Gastrocnemius medialis (tissue), 4 donors: ENCODE measurements around the gene CRYZ. TPM values are rescaled to one million over a fixed set of nuclear protein-coding genes. Genes with fewer than 3 reads are reported as not detected.

ENCODE experiments used
- ATAC-seq, 2 donors: fragments of 150-250 bp; one replicate each; pipeline ENCODE4 v1.9.1; 2016
- DNase-seq, 2 donors: peaks; one replicate each; pipeline ENCODE4 v3.0.0-alpha.2; 2019
- H3K27ac ChIP-seq, 4 donors: fragments of 200-600 bp; sonication (generic); 1 replicate in 1 of 4; 2 replicates in 3 of 4; pipeline ENCODE4 v1.5.1; 2016 to 2018; ENCODE audit warnings: mild to moderate bottlenecking in 2 of 4, moderate library complexity in 1 of 4
- H3K27me3 ChIP-seq, 3 donors: fragments of 200-600 bp; sonication (generic) in 2 of 3; 1 replicate in 1 of 3; 2 replicates in 2 of 3; pipeline versions ENCODE4 v1.5.1 to v1.6.0; 2016 to 2019; ENCODE audit warnings: mild to moderate bottlenecking in 1 of 3, moderate library complexity in 1 of 3
- H3K36me3 ChIP-seq, 2 donors: fragments of 200-600 bp; sonication (generic) in 1 of 2; one replicate each; pipeline ENCODE4 v1.5.1; 2017 to 2018
- H3K4me1 ChIP-seq, 2 donors: fragments of 200-600 bp; sonication (generic) in 1 of 2; one replicate each; pipeline ENCODE4 v1.5.1; 2016 to 2017; ENCODE audit warnings: mild to moderate bottlenecking in 2 of 2
- H3K4me3 ChIP-seq, 4 donors: fragments of 200-600 bp; sonication (generic) in 3 of 4; 1 replicate in 1 of 4; 2 replicates in 3 of 4; pipeline ENCODE4 v1.5.1; 2016 to 2019; ENCODE audit warnings: mild to moderate bottlenecking in 2 of 4
- H3K9me3 ChIP-seq, 3 donors: fragments of 200-600 bp; sonication (generic) in 2 of 3; 1 replicate in 1 of 3; 2 replicates in 2 of 3; pipeline ENCODE4 v1.5.1; 2016 to 2019
- POLR2A ChIP-seq, 2 donors: fragments of 450-650 bp; IDR thresholded peaks; one replicate each; pipeline ENCODE4 v1.6.1; 2017; ENCODE audit warnings: antibody characterized with exemption in 2 of 2, mild to moderate bottlenecking in 2 of 2, moderate library complexity in 2 of 2
- in situ Hi-C, 4 donors: fragments of 200-750 bp; cut with MboI; loops; one replicate each; pipeline versions ENCODE4 v1.15.0 to v1.8.0; 2017; ENCODE audit warnings: low sequenced_read_pairs in 4 of 4
- intact Hi-C: fragments of 100-400 bp; cut with DNase I; formaldehyde crosslinking; loops from one replicate; pipeline ENCODE4 v1.15.1; 2023; ENCODE audit warnings: low total_unique reads
- total RNA-seq, 4 donors: library from RNA; depleted of rRNA; stranded (reverse); fragments of >200 nt; gene quantifications; one replicate each; pipeline versions ENCODE4 v1.1.0 to v1.2.3, GENCODE V29; 2016
- TF ChIP-seq, protein P1 (sequence below), 5 experiments: fragments of 450-650 bp in 3 of 5; fragments of 200-600 bp in 2 of 5; sonication (generic) in 2 of 5; IDR thresholded peaks in 4 of 5; conservative IDR thresholded peaks in 1 of 5; 1 replicate in 4 of 5; 2 replicates in 1 of 5; pipeline ENCODE4 v1.5.1; 2016 to 2019; ENCODE audit warnings: antibody characterized with exemption in 5 of 5, mild to moderate bottlenecking in 3 of 5, moderate library complexity in 3 of 5

Gene CRYZ
- total RNA-seq, 4 donors from 2014 or later: 8.0 to 20.7 (median 11.3) TPM

DNA sequence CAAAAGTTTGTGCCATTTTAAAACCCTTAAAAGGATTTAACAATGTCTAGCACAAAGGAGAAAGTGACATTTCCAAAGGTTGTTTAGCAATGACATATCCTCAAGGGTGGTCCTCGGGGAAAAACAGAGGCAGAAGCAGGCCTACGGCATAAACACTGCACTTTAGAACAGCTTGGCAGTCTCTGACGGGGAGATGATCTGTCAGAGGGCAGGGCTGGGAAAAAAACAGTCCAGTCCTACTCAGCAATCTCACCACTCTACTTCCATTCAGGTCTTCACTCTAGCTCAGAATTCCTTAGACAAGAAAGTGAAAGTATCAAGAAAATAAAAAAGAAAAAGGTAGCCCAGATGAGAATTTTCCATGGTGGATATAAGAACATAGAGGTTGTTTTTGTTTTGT, 4.1 kb downstream of the CRYZ start:
- Histone ChIP-seq H3K27me3 (no peaks in the 10 kb centered on the region), H3K4me3 (no peak overlapping the region), H3K36me3 (peaks cover 0 to 7% of the 10 kb centered on the region in 2 donors), H3K9me3 (no peaks in the 10 kb centered on the region), H3K4me1 (peaks cover 19 to 20% of the 10 kb centered on the region in 2 donors), H3K27ac (peak overlapping the region in 2 of 4 donors; percentile 42 to 50)
- DNase-seq: no peak
- ATAC-seq: no peak
- intact Hi-C loops: no loop called here
- in situ Hi-C loops: no loop called here
- TF ChIP-seq, protein P1, sequence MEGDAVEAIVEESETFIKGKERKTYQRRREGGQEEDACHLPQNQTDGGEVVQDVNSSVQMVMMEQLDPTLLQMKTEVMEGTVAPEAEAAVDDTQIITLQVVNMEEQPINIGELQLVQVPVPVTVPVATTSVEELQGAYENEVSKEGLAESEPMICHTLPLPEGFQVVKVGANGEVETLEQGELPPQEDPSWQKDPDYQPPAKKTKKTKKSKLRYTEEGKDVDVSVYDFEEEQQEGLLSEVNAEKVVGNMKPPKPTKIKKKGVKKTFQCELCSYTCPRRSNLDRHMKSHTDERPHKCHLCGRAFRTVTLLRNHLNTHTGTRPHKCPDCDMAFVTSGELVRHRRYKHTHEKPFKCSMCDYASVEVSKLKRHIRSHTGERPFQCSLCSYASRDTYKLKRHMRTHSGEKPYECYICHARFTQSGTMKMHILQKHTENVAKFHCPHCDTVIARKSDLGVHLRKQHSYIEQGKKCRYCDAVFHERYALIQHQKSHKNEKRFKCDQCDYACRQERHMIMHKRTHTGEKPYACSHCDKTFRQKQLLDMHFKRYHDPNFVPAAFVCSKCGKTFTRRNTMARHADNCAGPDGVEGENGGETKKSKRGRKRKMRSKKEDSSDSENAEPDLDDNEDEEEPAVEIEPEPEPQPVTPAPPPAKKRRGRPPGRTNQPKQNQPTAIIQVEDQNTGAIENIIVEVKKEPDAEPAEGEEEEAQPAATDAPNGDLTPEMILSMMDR (IDR thresholded peaks at IDR 0.05 in 4 of 5, conservative IDR thresholded peaks at IDR 0.05 in 1 of 5): no peak
- no peak for TF ChIP-seq POLR2A (IDR thresholded peaks at IDR 0.05)

DNA sequence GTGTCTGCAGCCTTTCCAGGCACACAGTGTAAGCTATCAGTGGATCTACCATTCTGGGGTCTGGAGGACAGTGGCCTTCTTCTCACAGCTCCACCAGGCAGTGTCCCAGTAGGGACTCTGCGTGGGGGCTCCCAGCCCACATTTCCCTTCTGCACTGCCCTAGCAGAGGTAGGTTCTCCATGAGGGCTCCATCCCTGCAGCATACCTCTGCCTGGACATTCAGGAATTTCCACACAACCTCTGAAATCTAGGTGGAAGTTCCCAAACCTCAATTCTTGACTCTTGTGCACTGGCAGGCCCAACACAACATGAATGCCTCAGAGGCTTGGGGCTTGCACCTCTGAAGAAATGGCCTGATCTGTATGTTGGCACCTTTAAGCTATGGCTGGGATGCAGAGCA, 6.8 kb downstream of the CRYZ start:
- DNase-seq (no peak), ATAC-seq (no peak)
- TF ChIP-seq, protein P1 (IDR thresholded peaks at IDR 0.05 in 4 of 5, conservative IDR thresholded peaks at IDR 0.05 in 1 of 5): no peak
- no peak for TF ChIP-seq POLR2A (IDR thresholded peaks at IDR 0.05)
- intact Hi-C loops: no loop called here
- H3K27ac ChIP-seq: no peak overlapping the region
- in situ Hi-C loops: no loop called here
- H3K4me3 ChIP-seq: no peak overlapping the region
- H3K36me3 ChIP-seq: peaks cover 0 to 34% of the 10 kb centered on the region in 2 donors
- H3K27me3 ChIP-seq: no peaks in the 10 kb centered on the region
- H3K9me3 ChIP-seq: no peaks in the 10 kb centered on the region
- H3K4me1 ChIP-seq: peaks cover 7 to 8% of the 10 kb centered on the region in 2 donors

DNA sequence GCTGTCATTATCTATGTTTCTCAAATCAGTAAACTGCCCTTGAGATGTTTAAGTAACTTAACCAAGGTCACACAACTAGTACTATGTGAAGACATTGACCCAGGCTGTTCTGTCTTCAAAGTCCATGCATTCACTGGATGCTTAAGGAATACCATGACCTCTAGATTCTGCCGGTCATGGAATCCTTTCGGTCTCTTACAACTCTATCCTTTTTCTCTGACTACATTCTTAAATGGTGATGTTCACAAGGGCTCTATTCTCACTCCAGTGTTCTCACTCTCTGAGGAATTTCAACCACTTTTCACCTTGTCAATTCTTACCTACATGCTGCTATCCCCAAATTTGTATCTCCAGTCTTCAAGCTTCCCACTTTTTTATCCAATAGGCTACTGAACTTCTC, 15.2 kb downstream of the CRYZ start:
- ATAC-seq: no peak
- in situ Hi-C loops (no loop called here), intact Hi-C loops (no loop called here)
- H3K9me3 ChIP-seq: no peaks in the 10 kb centered on the region
- DNase-seq: no peak
- no peaks in the 10 kb centered on the region for H3K27me3 ChIP-seq
- no peak for TF ChIP-seq POLR2A (IDR thresholded peaks at IDR 0.05)
- TF ChIP-seq, protein P1 (IDR thresholded peaks at IDR 0.05 in 4 of 5, conservative IDR thresholded peaks at IDR 0.05 in 1 of 5): no peak
- no peak overlapping the region for H3K27ac ChIP-seq
- no peaks in the 10 kb centered on the region for H3K4me1 ChIP-seq
- no peak overlapping the region for H3K4me3 ChIP-seq
- H3K36me3 ChIP-seq: peaks cover 0 to 95% of the 10 kb centered on the region in 2 donors

DNA sequence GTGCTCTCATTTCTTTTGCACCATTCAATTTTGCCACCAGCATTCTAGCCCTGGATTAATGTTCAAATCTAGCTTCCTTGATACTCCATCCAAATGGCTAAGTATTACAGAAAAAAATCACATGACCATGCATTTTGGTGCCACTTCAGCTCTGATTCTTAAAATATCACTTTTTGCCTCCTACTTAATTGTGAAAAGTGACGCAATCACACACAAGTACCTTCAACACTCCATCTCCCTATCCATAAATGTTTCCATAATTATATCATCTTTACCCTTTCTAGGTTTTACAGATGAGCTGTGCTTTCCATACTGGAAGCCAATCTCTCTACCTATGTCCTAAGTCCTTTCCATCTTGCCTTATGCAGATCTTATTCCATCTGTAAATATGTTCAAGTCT, 16.0 kb downstream of the CRYZ start:
- Histone ChIP-seq H3K36me3 (peaks cover 0 to 88% of the 10 kb centered on the region in 2 donors), H3K4me1 (no peaks in the 10 kb centered on the region), H3K27ac (no peak overlapping the region), H3K4me3 (no peak overlapping the region), H3K27me3 (no peaks in the 10 kb centered on the region), H3K9me3 (no peaks in the 10 kb centered on the region)
- TF ChIP-seq POLR2A (IDR thresholded peaks at IDR 0.05): no peak
- TF ChIP-seq, protein P1 (IDR thresholded peaks at IDR 0.05 in 4 of 5, conservative IDR thresholded peaks at IDR 0.05 in 1 of 5): no peak
- ATAC-seq (no peak), DNase-seq (no peak)
- intact Hi-C loops (no loop called here), in situ Hi-C loops (no loop called here)

DNA sequence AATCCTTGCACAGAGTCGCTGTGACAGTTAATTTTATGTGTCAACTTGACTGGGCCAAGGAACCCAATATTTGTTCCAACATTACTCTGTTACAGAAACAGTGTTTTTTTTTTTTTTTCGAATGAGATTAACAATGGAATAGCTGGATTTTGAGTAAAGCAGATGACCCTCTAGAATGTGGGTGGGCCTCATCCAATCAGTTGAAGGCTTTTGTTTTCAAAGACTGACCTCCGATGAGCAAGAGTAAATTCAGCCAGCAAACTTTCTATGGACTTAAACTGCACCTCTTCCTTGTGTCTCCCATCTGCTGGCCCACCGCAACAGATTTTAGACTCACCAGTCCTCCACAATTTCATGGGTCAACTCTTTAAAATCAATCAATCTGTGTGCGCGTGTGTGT, 17.0 kb downstream of the CRYZ start:
- intact Hi-C loops (no loop called here), in situ Hi-C loops (no loop called here)
- DNase-seq: no peak
- Histone ChIP-seq H3K36me3 (peaks cover 0 to 88% of the 10 kb centered on the region in 2 donors), H3K9me3 (no peaks in the 10 kb centered on the region), H3K27me3 (no peaks in the 10 kb centered on the region), H3K4me1 (no peaks in the 10 kb centered on the region), H3K27ac (no peak overlapping the region), H3K4me3 (no peak overlapping the region)
- TF ChIP-seq, protein P1 (IDR thresholded peaks at IDR 0.05 in 4 of 5, conservative IDR thresholded peaks at IDR 0.05 in 1 of 5): no peak
- TF ChIP-seq POLR2A (IDR thresholded peaks at IDR 0.05): no peak
- no peak for ATAC-seq
